ENCODE data around the gene MYOCD.

GRCh38 chr17:12622726-12623125 is 43.0 kb upstream of the MYOCD start:
- TF ChIP-seq CTCF (IDR thresholded peaks at IDR 0.05) (no peak), POLR2A (IDR thresholded peaks at IDR 0.05) (no peak)

Data from vagina (tissue), 2 donors.